GM10847 (cell line): Measurements from ENCODE around the gene ELF4.
A peak's percentile ranks its signal among the peaks of the same experiment; 100 is the strongest.

Source experiments
- POLR2A ChIP-seq: IDR thresholded peaks from 2 replicates; pipeline ENCODE4 v1.6.1; 2011; ENCODE audit not compliant: insufficient read length; ENCODE audit errors: extremely low read depth

Gene ELF4

GRCh38 chrX:130097507-130098209 is 12.6 kb downstream of the ELF4 start:
- TF ChIP-seq POLR2A, result no peak

- no peak for TF ChIP-seq POLR2A
Measured at GRCh38 chrX:130095249-130096030, 14.9 kb downstream of the ELF4 start.

- no peak for TF ChIP-seq POLR2A
Measured at GRCh38 chrX:130094696-130095095, 15.6 kb downstream of the ELF4 start.

- no peak for TF ChIP-seq POLR2A
Measured at GRCh38 chrX:130093271-130093670, 17.0 kb downstream of the ELF4 start.

GRCh38 chrX:130091980-130092522 is 18.2 kb downstream of the ELF4 start:
- TF ChIP-seq POLR2A, result peak; percentile 29

- TF ChIP-seq POLR2A, result no peak
Measured at GRCh38 chrX:130090364-130090763, 19.9 kb downstream of the ELF4 start.

- peak; percentile 35 for TF ChIP-seq POLR2A
Measured at GRCh38 chrX:130086447-130087206, 23.7 kb downstream of the ELF4 start.

- no peak for TF ChIP-seq POLR2A
Measured at GRCh38 chrX:130085551-130086446, 24.5 kb downstream of the ELF4 start.

GRCh38 chrX:130084631-130085237 is 25.6 kb downstream of the ELF4 start:
- peak; percentile 6 for TF ChIP-seq POLR2A

- peak; percentile 14 for TF ChIP-seq POLR2A
Measured at GRCh38 chrX:130083656-130084382, 26.5 kb downstream of the ELF4 start.

GRCh38 chrX:130083107-130083490 is 27.2 kb downstream of the ELF4 start:
- no peak for TF ChIP-seq POLR2A

GRCh38 chrX:130082244-130083106 is 27.8 kb downstream of the ELF4 start:
- no peak for TF ChIP-seq POLR2A
